DLD1 (cell line): ENCODE measurements around the gene NEURL2.
"Not testable (repeated sequence)": the region's sequence is repeated elsewhere in the genome, so short reads cannot be mapped to it uniquely, and the experiment has no call there.

ENCODE experiments used
- in situ Hi-C: cut with HindIII; loops from 2 replicates; pipeline ENCODE4 v1.10.0; 2017; ENCODE audit warnings: low sequenced_read_pairs

Gene NEURL2

GRCh38 chr20:45901332-45901731 lies 10.3 kb upstream of the NEURL2 start:
- in situ Hi-C loops: not testable (repeated sequence)

- in situ Hi-C loops: no loop called here
These were observed 8.2 kb upstream of the NEURL2 start for GRCh38 chr20:45899046-45899835.

GRCh38 chr20:45898285-45898684 lies 7.3 kb upstream of the NEURL2 start:
- in situ Hi-C loops: no loop called here

- in situ Hi-C loops: no loop called here
These were observed 6.7 kb upstream of the NEURL2 start for GRCh38 chr20:45897692-45898091.

- in situ Hi-C loops: no loop called here
These were observed 6.3 kb upstream of the NEURL2 start for GRCh38 chr20:45897289-45897688.

- in situ Hi-C loops: no loop called here
These were observed 5.7 kb upstream of the NEURL2 start for GRCh38 chr20:45896641-45897161.

- in situ Hi-C loops: no loop called here
These were observed 3.8 kb upstream of the NEURL2 start for GRCh38 chr20:45894797-45895196.

GRCh38 chr20:45893831-45894230 lies 2.8 kb upstream of the NEURL2 start:
- in situ Hi-C loops: no loop called here

GRCh38 chr20:45892828-45893500 lies 2.0 kb upstream of the NEURL2 start:
- in situ Hi-C loops: no loop called here

- in situ Hi-C loops: no loop called here
These were observed 1.2 kb upstream of the NEURL2 start for GRCh38 chr20:45892049-45892825.

- in situ Hi-C loops: no loop called here
These were observed 677 bp downstream of the NEURL2 start for GRCh38 chr20:45890077-45890984.

- in situ Hi-C loops: no loop called here
These were observed 2.3 kb downstream of the NEURL2 start for GRCh38 chr20:45888681-45889080.

GRCh38 chr20:45887346-45887715 lies 3.7 kb downstream of the NEURL2 start, which contains the start of gene SPATA25:
Gene SPATA25, minus strand, starts transcription at chr20:45887622. Its CDS starts 32 bp downstream, at chr20:45887590.
- in situ Hi-C loops: no loop called here

GRCh38 chr20:45886590-45887345 lies 4.2 kb downstream of the NEURL2 start:
- in situ Hi-C loops: no loop called here

- in situ Hi-C loops: no loop called here
These were observed 7.9 kb downstream of the NEURL2 start for GRCh38 chr20:45883100-45883469.

- in situ Hi-C loops: no loop called here
These were observed 8.4 kb downstream of the NEURL2 start for GRCh38 chr20:45882469-45883099.

- in situ Hi-C loops: no loop called here
These were observed 9.8 kb downstream of the NEURL2 start, which contains the start of gene ZSWIM1 for GRCh38 chr20:45880988-45881788. Gene ZSWIM1, plus strand, starts transcription at chr20:45881227. Its CDS starts 1,366 bp downstream, at chr20:45882593.

- in situ Hi-C loops: no loop called here
These were observed 12.8 kb downstream of the NEURL2 start for GRCh38 chr20:45878076-45878761.
